HG02763 (cell line): Measurements from ENCODE around the gene AMN1.

Experiments
- ATAC-seq: cut with Tn5 transposase; IDR thresholded peaks from one replicate; pipeline ENCODE4 v1.9.1; 2021; ENCODE audit warnings: mild to moderate bottlenecking, moderate library complexity; ENCODE audit not compliant: unreplicated experiment

Gene AMN1

GRCh38 chr12:31633464-31633863 is 95.4 kb downstream of the AMN1 start:
- ATAC-seq: no peak

GRCh38 chr12:31631809-31632208 is 97.0 kb downstream of the AMN1 start:
- ATAC-seq: no peak

DNA sequence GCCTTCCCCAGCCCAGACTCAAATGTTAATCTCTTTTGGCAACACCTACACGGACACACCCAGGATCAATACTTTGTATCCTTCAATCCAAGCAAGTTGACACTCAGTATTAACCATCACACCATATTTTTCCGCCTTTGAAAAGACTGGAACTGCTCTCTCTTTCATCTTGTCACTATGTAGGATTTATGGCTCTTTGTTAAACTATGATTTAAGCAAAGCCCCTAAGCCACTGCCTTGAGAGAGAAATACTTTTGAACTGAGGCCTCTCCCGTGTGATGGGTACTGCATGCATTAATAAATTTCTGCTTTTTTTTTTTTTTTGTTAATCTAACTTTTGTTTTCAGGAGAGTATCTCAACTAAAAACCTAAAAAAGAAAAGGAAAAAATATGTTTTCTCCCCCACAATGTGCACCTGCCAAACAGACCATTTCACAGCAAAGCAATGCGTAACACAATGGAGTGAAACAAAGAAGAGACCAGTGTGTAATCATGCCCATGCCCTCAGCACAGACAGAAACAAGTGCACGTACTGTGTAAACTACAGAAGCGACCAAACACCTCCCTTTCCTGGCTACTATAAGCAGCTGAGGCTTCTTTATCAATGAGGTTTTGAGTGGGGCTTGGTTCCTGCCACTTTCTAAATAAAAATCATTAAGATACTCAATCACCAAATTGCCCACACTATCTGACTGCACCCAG is 97.6 kb downstream of the AMN1 start:
- no peak for ATAC-seq

DNA sequence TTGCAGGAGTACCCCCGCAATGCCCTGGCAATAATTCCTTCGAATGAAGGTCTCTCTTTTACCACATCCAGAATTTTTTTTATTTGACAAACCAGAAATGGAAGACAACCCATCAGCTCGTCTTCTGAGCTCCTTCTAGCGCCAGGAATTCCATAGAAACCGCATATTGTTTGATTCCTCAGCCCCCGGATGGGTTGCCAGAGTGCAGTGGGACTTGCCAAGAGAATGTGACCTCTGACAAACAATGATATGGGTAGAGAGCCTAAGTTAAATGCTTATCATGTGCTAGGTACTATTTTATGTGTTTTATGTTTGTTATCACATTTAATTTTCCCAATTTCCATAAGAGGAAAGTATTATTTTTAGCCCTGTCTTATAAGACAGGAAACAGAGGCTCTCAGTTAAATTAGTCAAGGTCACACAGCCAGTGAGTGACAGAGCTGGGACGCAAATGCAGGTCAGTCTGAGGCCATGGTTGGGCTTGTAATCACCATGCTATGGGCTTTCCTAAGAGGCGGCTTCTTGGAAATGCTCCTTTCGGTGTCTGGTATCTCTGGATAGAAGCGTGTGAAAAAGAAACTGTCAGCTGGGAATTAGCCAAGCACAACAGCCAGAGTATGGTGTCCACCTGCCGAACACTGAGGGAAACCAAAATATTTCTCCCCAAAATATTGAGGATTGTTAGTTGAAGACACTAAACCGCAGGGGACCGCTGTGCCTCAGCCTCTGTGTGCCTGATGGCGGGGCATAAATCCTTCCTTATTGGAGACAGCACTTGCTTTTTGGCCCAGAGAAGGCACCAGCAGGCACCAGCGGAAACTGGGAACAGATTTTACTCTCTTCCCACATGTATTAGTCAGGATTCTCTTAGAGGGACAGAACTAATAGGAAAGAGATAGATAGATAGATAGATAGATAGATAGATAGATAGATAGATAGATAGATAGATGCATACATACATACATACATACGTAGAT is 98.8 kb downstream of the AMN1 start:
- ATAC-seq: no peak

- ATAC-seq: no peak
These were observed 101.3 kb downstream of the AMN1 start for GRCh38 chr12:31627456-31628054.

- no peak for ATAC-seq
These were observed 102.4 kb downstream of the AMN1 start for GRCh38 chr12:31626270-31626995.

- ATAC-seq: no peak
These were observed 106.8 kb downstream of the AMN1 start for GRCh38 chr12:31622038-31622437.
